GM19023 (cell line): Measurements from ENCODE around the gene CNFN.
A peak's percentile ranks its signal among the peaks of the same experiment; 100 is the strongest.

Experiments
- ATAC-seq: cut with Tn5 transposase; IDR thresholded peaks from one replicate; pipeline ENCODE4 v1.9.1; 2021; ENCODE audit warnings: mild to moderate bottlenecking, moderate library complexity; ENCODE audit not compliant: unreplicated experiment

Gene CNFN, protein sequence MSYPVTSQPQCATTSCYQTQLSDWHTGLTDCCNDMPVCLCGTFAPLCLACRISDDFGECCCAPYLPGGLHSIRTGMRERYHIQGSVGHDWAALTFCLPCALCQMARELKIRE

DNA sequence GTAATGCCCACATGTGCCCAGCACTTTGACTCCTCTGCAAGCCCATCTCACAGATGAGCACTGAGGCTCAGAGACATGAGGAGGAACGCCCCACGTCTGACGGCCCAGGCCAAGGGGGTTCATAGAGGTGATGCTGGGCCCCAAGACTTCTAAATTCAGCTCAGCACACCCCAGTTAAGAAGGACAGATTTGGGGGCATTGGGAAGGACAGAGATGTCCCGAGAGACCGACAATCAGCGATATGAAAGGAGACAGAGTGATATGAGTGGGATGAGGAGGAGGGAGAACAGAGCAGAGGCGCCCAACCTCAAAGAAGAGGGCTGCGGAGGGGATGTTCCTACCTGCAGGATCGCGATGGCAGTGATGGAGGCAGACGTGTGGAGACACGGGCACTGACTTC is at the start of gene CNFN:
CNFN (minus strand) TSS at position 399 of the 400 bp plus-strand sequence. CDS start 1,260 bp downstream, outside the sequence.
- no peak for ATAC-seq

DNA sequence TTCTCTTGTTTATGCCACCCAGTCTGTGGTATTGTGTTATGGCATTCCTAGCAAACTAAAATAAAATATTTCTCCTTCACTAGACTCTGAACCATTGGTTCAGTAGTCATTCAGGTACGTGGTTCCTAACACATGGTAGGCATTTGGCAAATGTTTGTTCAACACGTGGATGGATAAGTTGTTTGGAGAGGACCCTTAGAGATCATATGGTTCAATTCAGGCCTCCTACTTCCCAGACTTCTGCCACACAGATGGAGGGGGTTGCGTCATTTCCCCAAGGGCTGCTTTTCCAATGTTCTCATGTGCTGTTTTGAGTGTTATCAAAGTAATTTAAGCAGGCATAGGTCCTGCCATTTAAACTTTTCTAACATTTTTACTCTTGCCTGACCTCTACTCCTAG is 45.9 kb upstream of the CNFN start:
- no peak for ATAC-seq

DNA sequence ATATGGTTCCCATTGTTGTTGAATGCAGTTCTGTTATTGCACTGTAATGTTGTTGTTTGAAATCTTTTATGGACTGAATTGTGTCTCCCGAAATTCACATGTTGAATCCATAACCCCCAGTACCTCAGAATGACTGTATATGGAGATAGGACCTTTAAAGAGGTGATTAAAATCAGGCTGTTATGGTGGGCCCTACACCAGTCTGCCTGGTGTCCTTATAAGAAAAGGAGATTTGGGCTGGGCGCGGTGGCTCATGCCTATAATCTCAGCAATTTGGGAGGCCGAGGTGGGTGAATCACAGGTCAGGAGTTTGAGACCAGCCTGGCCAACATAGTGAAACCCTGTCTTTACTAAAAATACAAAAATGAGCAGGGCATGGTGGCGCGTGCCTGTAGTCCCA is 45.2 kb upstream of the CNFN start:
- no peak for ATAC-seq

DNA sequence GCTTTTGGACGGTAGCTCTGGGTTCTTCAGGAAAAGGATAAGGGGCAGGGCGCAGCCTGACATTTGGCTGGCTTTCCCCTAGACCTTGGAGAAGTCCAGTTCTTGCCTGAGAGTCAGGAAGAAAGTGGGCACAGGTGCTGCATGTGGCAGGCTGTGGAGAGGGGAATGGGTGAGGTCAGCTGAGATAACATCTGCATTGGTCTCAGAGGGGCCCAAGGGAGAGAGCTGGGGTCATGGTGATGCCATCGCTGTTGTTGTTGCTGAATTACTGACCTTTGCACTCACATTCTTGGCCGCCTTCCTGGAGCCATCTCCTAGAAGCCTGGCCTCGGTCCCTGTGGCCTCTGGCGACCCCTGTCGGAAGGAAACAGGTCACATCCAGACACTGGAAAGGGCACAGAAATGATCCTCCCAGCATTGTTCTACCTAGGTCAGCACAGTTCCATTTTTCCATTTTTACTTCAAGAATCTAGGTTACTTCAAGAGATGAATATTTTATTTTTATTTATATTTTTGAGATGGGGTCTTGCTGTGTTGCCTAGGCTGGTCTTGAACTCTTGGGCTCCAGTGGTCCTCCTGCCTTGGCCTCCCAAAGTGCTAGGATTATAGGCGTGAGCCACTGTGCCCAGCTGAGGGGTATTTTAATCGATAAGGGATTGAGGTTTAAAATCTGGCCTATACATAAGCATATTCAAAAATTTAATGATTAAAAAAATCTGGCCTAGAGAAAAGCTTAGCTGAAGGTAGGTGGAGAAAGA is 43.6 kb upstream of the CNFN start:
- ATAC-seq: no peak

DNA sequence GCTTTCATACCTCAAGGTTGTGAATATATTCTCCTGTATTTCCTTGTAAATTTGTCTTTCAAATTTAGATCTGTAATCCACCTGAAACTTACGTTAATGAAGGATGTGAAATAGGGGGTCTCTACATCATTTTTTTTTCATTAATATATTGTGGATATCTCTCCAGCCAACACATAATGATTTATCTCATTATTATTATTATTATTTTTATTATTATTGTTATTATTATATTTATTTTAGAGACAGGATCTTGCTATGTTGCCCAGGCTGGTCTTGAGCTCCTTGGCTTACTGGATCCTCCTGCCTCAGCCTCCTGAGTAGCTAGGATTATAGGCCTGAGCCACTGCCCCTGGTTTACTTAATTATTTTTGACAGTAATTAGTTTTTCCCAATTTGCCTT is 41.4 kb upstream of the CNFN start:
- ATAC-seq: no peak

DNA sequence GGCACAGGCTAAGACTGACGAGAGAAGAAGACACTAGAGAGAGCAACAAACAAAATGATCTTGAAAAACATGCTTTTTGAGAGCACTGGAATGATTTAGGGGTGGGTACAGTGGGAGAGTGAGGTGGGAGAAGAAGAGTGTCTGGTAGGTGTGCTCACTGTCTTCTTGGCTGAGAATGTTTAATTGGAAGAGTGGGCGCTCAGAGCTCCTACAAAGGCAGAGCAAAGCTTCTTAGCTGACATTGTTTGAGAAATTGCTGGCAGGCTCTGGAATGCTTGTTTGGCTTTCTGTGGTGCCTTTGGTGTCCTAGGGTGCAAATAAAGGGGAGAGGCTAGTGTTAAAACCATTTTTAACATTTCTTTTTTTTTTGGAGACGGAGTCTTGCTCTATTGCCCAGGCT is 38.6 kb upstream of the CNFN start:
- no peak for ATAC-seq

DNA sequence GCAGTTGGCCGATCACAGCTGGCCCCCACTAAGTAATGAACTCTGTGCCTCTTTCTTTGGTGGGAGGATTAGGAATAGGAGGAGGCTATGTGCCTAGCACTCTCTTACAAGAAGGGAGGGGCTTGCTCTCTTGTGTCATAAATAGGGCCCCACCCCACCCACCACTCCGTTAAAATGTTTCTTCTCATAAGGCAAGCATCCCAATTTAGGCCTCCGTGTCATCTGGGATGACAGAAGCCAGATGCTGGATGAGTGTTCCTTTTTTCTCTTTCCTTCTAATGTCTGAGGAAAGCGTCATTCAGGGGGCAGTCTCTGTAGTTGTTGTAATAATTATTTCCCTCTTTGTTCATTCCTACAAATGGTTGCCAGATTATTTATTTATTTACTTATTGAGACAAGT is 37.2 kb upstream of the CNFN start, which contains the start of gene LIPE:
LIPE (minus strand) TSS at position 76 of the 400 bp plus-strand sequence. CDS start 239 bp downstream, outside the sequence.
- no peak for ATAC-seq

DNA sequence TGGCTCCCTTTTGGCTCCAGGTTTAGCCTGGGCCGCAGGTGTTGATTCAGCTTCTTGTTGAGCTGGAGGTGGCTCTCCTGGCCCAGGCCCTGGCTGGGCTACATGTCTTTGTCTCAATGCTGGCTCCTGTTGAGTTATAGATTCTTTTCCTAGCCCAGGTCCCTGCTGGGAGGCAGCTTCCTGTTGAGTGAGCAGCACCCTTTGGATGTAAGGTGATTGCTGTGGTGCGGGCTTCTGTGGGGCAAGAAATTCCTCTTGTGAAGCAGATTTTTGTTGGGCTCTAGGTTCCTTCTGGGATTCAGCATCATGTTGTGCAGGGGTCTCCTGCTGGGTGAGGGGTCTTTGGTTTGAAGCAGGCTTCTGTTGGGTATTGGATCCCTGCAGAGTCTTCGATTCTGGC is 36.5 kb upstream of the CNFN start:
- ATAC-seq: no peak

DNA sequence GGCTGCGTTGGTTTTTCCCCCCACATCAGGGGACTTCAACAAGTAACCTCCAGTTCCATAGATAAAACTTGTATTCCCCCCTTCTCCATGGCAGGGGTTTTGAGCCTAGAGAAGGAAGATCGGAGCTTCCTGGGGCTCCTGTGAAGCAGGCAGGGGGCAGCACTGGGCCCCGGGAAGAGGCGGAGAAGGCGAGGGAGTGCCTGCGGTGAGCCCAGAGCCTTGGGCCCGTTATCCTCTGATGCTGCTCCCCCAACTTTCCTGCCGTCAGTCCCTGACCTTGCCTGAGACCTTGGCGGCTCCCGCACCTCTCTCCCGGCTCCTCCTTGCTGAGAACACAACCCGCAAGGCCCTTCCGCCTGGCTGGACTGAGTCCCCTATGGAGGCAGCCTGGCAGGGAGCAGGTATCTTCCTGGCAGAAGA is 34.6 kb upstream of the CNFN start:
- no peak for ATAC-seq

DNA sequence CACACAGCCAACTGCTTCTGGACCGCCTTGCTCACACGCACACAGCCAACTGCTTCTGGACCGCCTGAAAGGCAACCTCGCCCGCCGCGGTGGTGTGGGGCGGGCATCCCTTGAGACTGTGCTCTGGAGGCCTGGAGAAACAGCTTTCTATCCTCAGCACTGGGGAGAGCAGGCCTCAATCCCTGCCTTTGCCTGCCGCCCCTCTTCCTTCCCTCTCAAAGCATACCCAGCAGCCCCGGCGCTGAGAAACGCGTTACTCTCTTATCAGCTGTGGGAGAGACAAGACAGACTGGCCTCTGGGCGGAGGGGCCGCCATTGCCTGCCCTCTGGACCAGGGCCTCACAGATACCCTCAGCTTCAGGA is 34.2 kb upstream of the CNFN start:
- ATAC-seq: no peak

DNA sequence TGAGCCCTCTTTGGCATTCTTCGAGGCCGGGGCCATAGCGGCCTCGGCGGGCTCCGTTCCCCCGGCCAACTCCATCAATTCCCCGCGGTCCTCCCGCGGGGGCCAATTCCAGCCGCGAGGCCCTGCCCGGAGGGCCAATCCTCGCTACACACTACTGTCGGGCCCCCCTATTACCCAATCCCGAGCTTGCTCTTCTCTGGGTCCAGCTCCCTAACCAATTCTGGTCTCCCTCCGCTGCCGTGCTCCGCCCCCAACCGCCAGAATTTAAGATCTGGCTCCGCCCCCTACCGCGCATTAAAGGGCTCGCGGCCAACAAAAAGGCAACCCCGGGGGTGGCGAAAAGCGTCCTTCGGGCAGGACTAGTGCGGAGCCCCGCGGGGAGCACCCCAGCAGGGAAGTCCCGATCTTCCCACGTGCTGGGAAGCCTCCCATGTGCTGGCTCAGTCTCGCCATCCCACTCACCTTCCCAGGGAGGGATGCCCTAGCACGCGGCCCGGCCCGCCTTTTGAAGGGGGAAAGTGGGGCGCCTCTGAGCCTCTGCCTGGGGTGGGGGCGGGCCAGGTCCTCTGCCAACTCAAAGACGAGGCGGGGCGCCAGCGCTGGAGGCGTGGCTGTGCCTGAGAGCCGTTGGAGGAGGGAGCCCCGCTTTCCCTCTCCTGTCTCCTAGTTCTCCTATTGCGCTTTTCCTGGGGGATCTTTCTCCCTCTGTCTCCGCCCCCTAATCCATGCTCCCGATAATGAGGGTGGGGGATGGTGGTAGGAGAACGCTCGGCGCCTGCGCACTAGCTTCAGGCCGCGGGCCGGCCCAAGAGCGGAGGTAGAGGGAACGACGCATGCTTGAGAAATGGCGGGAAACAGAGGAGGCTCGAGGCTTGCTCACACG is 33.6 kb upstream of the CNFN start:
- ATAC-seq: peak; percentile 90

DNA sequence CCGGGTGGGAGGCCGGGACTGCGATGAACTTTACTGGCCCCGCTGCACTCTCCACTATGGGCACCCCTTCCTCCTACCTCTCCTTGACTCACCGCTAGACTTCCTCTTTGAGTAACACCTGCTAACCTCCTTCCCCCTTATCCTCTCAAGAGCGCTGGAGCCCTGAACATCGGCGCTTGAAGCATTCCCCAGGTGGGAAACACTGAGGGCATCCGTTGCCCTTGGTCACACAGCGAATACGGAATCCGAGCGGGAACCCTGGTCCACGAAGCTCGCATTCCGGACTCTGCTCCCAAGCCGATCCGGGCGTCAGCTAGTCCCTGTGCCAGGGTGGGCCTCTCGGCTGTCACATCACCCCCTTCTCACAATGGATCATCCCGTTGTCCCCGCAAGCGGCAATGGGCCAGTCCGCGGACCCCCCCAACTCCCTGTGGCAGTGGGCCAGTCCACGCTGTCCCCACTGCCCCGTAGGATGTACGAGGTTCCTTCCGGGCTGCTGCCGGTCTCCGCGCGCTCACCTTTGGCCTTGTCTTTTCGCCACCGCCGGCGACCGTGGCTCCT is 32.9 kb upstream of the CNFN start:
- ATAC-seq: peak; percentile 32

DNA sequence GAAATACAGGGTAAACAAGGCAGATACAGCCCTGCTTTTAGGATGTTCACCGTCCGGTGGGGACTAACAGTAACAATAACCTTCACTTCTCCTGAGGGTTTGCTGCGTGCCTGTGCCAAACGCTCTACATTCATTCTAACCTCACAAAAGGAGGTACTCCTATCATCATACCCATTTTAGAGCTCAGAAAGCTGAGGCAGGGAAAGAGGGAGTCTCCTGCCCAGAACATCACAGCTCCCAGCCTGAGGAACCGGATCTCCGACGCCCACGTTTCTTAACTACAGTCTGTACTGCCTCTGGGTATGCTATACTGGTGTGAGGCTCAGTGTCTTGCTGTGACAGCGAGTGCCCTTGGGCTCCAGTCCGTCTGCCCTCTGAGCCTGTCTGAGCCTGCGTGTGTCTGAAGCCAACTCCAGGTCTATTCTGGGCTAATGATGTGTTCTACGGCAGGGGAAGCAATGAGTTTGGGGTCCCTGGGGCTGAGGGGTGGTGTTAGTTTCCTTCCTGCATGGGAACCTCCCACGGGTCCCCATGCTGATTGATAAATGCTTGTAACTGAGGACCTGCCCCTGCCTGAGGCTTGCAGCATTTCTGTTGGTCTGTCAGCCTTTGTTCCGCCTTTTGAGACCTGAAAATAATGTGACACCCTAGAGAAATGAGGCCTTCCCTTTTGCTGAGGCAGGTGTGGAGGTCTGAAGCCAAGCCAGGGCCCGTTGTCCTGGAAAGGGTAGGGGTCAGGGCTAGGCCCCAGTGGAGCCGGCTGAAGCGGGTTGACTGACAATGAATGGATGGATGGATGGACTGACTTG is 32.2 kb upstream of the CNFN start:
- ATAC-seq: no peak

DNA sequence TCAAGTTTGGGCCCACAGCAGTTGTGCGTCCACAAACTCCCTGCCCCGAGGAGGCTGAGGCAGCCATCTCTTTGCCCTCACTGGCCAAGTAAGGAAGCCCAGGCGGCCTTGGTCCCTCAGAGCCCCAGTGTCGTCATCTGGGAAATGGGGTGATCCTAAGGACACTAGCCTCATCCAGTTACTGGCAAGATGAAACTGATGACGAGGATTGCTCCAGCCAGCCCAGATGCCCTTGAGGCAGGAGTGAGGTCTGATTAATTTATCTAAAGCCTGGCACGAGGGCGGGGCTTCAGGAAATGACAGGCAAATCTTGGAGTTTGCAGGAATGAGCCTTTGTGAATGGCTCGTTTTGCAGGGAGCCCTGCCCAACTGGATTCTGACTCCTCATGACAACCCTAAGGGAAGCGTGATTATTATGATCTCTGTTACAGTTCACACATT is 31.5 kb upstream of the CNFN start:
- ATAC-seq: no peak

DNA sequence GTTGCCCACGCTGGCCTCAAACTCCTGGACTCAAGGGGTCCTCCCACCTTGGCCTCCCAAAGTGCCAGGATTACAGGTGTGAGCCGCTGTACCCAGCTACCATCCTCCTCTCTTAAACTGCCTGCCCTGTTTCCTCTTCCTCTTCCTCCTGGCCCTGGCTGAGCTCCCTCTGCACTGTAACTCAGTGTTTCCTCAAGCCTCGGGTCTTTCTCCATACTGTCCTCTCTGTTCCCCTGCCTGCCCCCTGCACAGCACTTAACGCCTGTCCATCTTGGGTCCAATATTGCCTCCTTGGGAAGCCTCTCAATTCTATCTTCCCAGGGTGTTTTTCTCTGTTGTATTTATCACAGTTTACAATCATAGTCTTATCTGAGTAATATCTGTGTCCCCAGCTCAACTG is 31.0 kb upstream of the CNFN start:
- no peak for ATAC-seq

DNA sequence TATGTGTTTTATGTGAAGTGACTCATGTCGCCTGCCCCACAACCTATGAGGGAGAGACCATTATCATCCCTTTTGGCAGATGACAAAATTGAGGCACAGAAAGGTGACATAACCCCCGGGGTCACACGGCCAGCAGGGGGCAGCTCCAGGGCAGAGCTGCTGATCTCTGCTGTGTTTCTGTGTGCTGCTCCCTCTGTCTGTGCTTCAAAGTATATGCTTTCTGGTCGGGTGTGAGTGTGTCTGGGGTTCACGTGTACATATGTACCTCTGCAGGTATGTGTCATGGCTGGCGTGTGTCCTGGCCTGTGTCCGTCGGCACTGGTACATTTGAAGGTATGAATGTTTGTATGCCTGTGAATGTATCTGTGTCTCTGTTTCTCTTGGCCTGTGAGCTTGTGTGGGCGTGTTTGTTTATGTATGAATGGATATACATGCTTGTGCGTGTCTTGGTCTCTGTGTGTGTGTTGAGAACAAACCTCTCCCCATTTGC is 30.0 kb upstream of the CNFN start:
- no peak for ATAC-seq

DNA sequence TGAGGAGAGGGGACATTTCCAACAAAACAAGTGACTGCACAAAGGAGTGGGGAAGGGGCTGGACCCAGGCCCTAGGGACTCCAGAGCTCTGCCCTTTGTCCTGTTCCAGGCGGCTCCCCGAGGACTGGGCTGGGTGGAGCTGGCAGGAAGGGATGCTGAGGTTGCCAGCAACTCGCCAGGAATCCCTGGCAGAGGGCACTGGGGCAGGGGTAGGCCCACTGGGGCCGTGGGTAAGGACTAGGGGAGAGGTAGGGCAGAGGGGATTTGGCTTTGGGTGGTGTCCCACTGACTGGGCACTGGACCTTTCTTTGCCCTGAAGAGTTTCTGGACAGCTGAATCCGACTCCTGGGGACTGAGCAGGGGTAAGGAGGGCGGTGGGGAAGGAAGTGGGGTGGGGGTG is 29.2 kb upstream of the CNFN start:
- ATAC-seq: no peak

DNA sequence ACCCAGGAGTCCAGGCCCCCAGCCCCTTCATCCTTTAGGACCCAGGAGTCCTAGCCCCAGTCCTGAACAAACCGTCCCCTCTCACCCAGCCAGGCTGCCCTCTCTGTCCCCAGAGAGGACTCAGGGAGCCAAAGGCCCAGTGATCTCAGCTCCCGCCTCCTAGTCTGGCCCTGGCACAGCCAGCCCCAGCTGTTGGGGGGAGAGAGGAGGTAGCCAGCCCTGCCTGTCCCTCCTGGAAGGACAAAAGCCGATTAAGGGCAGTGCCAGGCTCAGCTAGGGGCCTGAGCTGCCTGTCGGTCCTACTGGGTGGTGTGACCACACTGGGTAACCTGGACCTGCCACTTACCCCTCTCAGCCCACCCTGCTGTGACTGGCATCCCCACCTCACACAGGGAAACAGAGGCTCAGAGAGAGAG is 22.6 kb upstream of the CNFN start:
- ATAC-seq: no peak

DNA sequence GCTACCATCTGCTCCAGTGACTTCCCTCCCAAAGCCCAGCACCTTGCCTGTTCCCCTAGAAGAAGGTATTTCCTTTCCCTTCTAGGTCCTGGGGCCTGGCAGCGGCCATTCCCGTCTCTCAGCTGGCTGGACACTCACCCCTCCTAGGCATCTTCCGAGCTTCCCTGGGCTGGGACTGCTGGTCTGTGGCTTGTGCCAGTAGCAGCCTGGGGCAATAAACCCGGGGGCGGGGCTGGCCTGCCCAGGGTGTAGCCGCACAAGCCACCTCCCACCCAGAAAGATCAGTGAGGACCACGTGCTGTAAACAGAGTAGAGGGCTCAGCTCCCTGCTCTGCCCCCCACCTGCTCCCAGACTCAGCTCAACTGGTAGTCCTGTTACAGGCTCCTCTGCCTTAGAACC is 22.1 kb upstream of the CNFN start:
- no peak for ATAC-seq

DNA sequence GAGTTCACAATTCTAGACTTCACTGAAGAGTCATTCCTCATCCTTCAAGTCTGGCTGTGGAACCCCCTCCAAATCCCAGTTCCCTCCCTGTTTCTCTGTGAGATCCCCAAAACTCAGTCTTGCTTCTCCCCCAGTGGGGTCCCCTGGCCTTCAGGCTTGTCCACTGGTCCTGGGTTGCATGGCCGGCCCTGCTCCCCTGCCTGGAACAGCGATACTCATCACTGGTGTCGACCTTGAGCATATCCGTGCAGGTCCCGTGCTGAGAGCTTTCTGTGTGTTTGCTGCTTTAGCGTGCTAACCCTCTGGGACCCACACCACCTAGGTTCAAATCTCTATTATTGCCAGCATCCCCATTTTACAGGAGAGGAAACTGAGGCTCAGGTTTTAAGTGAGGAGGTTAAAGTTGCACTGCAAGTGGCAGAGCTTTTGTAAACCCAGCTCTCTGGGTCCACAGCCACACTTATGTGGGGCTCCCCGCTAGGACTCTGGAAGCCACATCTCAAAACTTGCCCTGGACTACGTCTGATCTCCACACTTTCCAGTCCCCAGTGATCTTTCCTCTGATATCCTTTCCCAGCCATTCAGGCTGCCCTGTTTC is 21.6 kb upstream of the CNFN start:
- ATAC-seq: no peak
